ENCODE data around the gene CD1C. TPM values are rescaled to one million over a fixed set of nuclear protein-coding genes. Genes with fewer than 3 reads are reported as not detected.
"Not testable (repeated sequence)": the region's sequence is repeated elsewhere in the genome, so short reads cannot be mapped to it uniquely, and the experiment has no call there.

Gene CD1C
- polyA plus RNA-seq, 1 donor from 2014 or later = 179 TPM

GRCh38 chr1:158333405-158334155 lies 43.9 kb downstream of the CD1C start:
- Mint-ChIP-seq H3K9me3 (peaks cover 0 to 6% (median 6%) of the 10 kb centered on the region in 3 donors), H3K4me1 (peaks cover 23 to 30% (median 23%) of the 10 kb centered on the region in 3 donors), H3K36me3 (no peaks in the 10 kb centered on the region), H3K27ac (peak overlapping the region in 2 of 3 donors; percentile 16 to 26), H3K4me3 (peak overlapping the region in 2 of 4 donors; percentile 48 to 67), H3K27me3 (no peaks in the 10 kb centered on the region)

GRCh38 chr1:158334526-158335212 lies 44.9 kb downstream of the CD1C start:
- Mint-ChIP-seq H3K9me3 (peaks cover 0 to 10% (median 6%) of the 10 kb centered on the region in 3 donors), H3K27me3 (no peaks in the 10 kb centered on the region), H3K27ac (no peak overlapping the region), H3K4me1 (peaks cover 22 to 36% (median 23%) of the 10 kb centered on the region in 3 donors), H3K36me3 (no peaks in the 10 kb centered on the region), H3K4me3 (peak overlapping the region in 2 of 4 donors; percentile 24 to 79)

- peaks cover 22 to 36% (median 23%) of the 10 kb centered on the region in 3 donors for H3K4me1 Mint-ChIP-seq
- H3K9me3 Mint-ChIP-seq = peaks cover 0 to 10% (median 6%) of the 10 kb centered on the region in 3 donors
- H3K27ac Mint-ChIP-seq = no peak overlapping the region
- no peaks in the 10 kb centered on the region for H3K36me3 Mint-ChIP-seq
- no peaks in the 10 kb centered on the region for H3K27me3 Mint-ChIP-seq
- H3K4me3 Mint-ChIP-seq = peak overlapping the region in 1 of 4 donors; percentile 79
Measured at GRCh38 chr1:158335213-158335532, 45.5 kb downstream of the CD1C start.

GRCh38 chr1:158336413-158336812 lies 46.7 kb downstream of the CD1C start:
- H3K9me3 Mint-ChIP-seq = peaks cover 0 to 14% (median 6%) of the 10 kb centered on the region in 3 donors
- H3K4me1 Mint-ChIP-seq = peaks cover 22 to 36% (median 23%) of the 10 kb centered on the region in 3 donors
- H3K4me3 Mint-ChIP-seq, H3K27ac Mint-ChIP-seq, H3K27me3 Mint-ChIP-seq, H3K36me3 Mint-ChIP-seq: not testable (repeated sequence)

Other genes with a start within 250 kb of the CD1C start
- 20.5 TPM for gene CD1D, start 109.0 kb upstream of the CD1C start, polyA plus RNA-seq
- gene CD1A, start 35.5 kb upstream of the CD1C start, polyA plus RNA-seq = 1.1 TPM
- gene CD1B, start 41.6 kb downstream of the CD1C start, polyA plus RNA-seq = not detected
- not detected for gene CD1E, start 64.0 kb downstream of the CD1C start, polyA plus RNA-seq
- not detected for gene OR10T2, start 109.5 kb downstream of the CD1C start, polyA plus RNA-seq
- gene OR10K2, start 136.3 kb downstream of the CD1C start, polyA plus RNA-seq = not detected
- not detected for gene OR10K1, start 171.9 kb downstream of the CD1C start, polyA plus RNA-seq
- not detected for gene OR10R2, start 182.3 kb downstream of the CD1C start, polyA plus RNA-seq

All from IgD-negative memory B cell (primary cell).